HG03521 (cell line): ENCODE data around the gene EDDM13.
"Not testable (repeated sequence)": the region's sequence is repeated elsewhere in the genome, so short reads cannot be mapped to it uniquely, and the experiment has no call there.

Experiments
- ATAC-seq: cut with Tn5 transposase; IDR thresholded peaks from one replicate; pipeline ENCODE4 v1.9.1; 2021; ENCODE audit warnings: mild to moderate bottlenecking, moderate library complexity; ENCODE audit not compliant: unreplicated experiment

EDDM13 gene

GRCh38 chr19:56319991-56320390 lies 47.4 kb downstream of the EDDM13 start:
- no peak for ATAC-seq

GRCh38 chr19:56321254-56321988 lies 48.9 kb downstream of the EDDM13 start:
- ATAC-seq = no peak

GRCh38 chr19:56321989-56322440 lies 49.5 kb downstream of the EDDM13 start:
- no peak for ATAC-seq

DNA sequence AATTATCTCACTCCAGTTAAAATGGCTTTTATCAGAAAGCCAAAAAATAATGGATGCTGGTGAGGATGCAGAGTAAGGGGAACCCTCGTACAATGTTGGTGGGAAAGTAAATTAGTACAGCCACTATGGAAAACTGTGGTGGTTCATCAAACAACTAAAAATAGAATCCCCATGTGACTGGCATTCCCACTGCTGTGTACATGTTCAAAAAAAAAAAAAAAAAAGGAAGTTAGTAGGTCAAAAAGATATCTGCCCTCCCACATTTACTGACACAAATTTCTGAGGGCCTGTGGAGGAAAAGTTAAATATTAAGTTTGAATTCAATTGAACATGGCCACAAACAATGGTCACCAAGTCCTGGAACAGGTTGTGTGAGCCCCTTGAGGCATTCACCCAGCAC lies 51.9 kb downstream of the EDDM13 start:
- no peak for ATAC-seq

- no peak for ATAC-seq
Observed at GRCh38 chr19:56332695-56333094, 60.1 kb downstream of the EDDM13 start.

DNA sequence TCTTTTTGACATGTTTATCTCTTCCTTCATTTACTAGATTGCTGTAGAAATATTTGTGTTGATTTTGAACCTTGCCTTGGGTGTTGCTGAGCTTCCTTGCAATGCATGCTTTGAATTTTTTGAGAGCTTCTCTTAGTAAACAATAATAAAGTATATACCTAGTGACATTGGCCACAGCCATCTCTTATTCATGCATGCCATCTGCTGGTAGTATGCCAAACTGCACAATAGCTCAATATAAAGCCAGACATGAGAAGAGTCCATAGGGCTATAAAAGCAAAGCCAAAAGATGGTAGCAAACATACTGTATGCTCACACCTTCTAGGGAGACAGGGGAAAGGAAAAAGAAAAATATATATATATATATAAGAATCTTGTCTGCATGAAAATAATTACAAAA lies 61.0 kb downstream of the EDDM13 start:
- no peak for ATAC-seq

- not testable (repeated sequence) for ATAC-seq
Observed at GRCh38 chr19:56335371-56335770, 62.8 kb downstream of the EDDM13 start.

DNA sequence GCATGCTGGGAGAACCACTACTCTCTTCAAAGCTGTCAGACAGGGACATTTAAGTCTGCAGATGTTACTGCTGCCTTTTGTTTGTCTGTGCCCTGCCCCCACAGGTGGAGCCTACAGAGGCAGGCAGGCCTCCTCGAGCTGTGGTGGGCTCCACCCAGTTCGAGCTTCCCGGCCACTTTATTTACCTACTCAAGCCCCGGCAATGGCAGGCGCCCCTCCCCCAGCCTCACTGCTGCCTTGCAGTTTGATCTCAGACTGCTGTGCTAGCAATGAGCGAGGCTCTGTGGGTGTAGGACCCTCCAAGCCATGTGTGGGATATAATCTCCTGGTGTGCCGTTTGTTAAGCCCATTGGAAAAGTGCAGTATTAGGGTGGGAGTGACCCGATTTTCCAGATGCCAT lies 64.5 kb downstream of the EDDM13 start:
- ATAC-seq = not testable (repeated sequence)

DNA sequence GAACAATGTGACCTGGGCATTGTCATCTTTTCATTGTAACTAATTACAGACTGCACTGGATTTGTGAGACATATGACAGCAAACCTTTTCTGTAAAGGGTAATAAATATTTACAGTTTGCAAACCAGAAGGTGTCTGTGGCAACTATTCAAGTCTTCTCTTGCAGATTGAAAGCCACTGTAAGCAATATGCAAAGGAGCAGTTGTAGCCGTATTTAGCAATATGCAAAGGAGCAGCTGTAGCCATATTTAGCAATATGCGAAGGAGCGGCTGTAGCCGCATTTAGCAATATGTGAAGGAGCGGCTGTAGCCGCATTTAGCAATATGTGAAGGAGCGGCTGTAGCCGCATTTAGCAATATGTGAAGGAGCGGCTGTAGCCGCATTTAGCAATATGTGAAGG lies 66.5 kb downstream of the EDDM13 start:
- ATAC-seq = not testable (repeated sequence)

- no peak for ATAC-seq
Observed at GRCh38 chr19:56341948-56342347, 69.4 kb downstream of the EDDM13 start.

DNA sequence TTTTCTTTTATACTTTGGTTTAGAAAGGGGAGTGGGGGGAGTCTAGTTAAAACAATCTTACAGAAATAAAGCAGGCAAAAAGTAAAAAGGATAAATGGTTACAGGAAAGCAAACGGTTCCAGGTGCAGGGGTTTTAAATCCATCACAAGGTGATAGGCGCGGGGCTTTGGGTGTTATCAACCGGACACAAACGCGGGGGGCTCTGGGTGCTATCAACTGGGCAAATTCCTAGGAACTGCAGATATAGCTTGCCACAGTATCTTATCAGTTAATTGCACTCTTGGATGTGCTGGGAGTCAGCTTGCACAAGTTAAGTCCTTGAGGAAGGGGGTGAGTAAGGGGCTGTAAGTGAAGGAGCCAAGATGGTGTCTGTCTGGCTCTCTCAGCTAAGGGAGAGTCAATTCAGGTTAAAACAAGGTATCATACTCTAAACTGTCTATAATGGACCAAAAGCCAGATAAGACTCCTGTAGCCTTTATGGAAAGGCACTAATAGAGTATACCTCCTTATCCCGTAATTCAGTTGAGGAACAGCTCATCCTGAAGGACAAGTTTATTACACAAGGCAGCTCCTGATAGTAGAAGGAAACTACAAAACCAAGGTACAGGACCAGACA lies 74.7 kb downstream of the EDDM13 start:
- ATAC-seq = no peak

- no peak for ATAC-seq
Observed at GRCh38 chr19:56348289-56348877, 75.8 kb downstream of the EDDM13 start.

DNA sequence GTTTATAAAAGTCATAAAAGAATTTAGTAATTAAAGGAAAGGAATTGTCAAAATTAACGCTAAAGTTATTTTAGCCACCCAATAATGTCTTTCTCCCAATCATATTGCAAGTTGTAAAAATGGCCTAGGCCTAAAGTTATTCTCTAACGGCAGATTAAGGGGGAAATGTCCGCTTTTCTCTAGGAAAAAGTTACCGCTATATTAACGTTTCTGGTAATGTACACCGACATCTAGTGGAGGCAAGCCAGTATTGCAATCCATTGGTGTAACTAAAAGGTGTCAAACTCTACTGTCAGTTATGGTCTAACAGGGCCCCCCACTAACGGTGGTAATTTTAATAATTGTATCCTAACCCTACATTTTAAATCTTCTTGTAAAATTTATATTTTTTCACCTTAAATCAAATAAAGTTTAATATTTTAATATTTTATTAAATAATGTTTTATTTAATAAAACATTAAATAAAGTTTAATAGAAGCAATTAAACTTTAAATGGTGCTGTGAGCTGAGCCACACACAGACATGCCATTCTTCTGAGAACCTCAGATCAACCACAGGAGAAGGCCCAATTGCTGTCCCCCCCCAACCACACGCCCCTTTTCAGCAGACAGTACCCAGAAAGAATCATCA lies 78.0 kb downstream of the EDDM13 start:
- ATAC-seq = no peak

DNA sequence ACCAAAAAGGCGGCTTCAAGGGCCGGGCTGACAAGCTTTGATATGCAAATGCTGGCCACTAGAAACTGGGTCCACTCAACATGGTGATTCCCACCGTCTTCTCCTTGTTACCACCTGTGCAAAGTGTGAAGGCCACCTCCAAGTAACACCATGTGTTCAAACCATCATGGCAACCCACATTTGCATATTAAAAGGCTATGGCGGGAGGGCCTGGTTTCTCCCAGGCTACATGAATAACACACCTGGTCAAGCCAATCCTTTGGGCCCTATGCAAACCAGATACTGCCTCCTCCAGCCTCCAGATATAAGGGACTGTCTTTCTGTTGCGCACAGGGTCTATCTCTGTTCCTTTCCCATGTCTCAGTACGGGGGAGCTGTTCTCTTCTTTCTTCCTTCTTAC lies 78.7 kb downstream of the EDDM13 start:
- no peak for ATAC-seq

DNA sequence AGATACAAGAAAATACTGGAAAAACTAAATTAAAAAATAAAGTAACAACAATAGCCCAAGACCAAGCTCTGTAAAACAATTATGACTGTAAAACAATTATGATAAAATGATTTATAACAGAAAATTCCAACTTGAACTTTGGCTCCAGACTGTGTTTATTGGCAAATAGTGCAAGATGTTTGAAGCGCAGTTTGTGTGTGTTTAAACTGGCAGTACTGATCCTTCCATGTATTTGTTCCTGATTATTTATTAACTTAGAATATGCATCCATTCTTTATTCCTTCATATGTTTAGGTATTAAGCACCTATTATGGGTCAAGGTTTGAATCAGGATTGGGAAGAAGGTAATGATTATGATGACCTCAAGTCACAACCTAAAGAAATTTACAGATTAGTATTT lies 83.0 kb downstream of the EDDM13 start:
- ATAC-seq = no peak

- no peak for ATAC-seq
Observed at GRCh38 chr19:56356944-56357343, 84.4 kb downstream of the EDDM13 start.
